NAMALWA (cell line): ENCODE measurements around the gene ASB4.
"Not testable (repeated sequence)": the region's sequence is repeated elsewhere in the genome, so short reads cannot be mapped to it uniquely, and the experiment has no call there.

Source experiments
- DNase-seq: peaks from one replicate; pipeline ENCODE4 v3.0.0-alpha.2; 2015; ENCODE audit warnings: low spot score

The ASB4 gene

DNA sequence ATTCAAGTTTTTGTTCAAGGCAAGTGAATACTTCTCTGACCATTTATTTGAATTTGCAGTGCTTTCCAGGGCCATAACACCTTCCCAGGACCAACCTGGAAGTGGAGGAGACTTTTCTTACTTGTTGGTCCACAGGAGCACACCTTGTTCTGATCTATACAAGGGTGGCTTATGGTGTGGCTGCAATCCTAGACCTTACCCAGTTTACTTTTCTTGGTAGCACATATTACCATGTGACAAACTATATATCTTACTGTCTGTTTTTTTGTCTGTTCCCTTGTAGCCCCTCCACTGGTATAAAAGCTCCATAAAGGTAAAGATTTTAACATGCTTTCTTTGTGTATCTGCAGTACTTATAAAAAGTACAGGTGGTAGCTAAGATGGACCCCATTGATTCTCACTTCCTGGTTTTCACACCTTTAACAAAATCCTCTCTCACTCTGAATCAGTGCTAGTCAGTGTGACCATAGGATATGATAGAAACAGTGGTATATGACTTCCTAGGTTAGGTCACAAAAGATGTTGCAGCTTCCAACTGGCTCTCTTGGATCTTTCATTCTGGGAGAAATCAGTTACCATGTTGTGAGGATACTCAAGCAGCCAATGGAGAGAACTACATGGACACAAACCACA lies 5.6 kb upstream of the ASB4 start:
- no peak for DNase-seq

DNA sequence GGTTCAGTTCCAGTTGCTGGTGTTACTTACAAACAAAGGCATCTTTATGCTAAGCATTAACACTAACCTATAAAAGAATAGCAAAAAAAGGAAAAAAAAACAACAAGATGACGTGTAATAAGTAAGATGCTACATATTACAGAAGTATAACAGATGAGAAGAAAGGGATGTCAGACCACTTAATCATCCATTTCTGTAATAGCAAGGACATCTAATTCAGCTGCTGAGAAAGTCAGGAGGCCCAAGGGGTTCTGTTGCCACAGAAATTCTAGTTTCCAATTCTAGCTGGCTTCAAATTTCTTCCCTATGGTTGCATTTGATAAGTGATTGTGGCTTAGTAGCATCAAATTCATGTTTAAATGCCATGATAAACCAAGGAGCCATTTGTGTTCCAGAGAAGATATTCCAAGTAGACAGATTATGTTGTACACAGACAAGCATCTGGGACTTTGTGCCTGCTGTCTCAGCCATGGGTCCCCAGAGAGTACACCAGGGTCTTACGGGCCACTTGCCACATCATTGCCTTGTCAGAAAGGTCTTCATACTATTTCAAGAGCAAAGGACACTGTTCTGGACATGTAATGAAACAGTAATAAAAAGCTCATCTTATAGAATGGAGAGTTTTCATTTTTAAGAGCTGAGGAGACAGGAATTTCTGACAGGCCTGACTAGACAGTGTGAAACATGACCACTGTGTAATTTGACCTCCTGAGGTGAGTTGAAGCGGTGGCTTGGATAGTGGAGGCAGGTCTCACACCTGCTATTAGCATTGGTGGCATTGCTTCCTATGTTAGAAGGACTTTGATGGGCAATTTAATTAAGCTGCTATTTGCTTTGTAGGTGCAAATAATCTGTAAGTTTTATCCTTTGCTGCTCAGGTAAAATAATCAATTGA lies 4.2 kb upstream of the ASB4 start:
- DNase-seq, result no peak

DNA sequence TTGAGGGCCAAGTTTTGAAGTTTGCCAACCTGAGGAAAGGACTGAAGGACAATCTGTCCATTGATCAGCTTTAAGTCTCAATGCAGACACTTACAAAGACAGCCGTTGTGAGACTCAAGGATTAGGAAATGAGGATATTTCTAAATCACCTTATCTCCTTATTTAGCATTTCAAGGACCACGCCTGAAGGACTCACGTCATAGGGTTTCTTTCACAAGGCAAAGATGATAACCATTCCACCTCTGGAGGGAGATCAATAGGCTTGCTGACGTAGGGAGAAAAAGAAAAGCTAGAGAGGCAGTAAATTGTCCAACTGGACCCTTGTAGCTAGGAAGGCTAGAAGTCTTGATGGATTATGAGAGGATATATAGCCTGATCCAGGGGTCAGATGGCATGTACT lies 3.3 kb upstream of the ASB4 start:
- DNase-seq, result no peak

DNA sequence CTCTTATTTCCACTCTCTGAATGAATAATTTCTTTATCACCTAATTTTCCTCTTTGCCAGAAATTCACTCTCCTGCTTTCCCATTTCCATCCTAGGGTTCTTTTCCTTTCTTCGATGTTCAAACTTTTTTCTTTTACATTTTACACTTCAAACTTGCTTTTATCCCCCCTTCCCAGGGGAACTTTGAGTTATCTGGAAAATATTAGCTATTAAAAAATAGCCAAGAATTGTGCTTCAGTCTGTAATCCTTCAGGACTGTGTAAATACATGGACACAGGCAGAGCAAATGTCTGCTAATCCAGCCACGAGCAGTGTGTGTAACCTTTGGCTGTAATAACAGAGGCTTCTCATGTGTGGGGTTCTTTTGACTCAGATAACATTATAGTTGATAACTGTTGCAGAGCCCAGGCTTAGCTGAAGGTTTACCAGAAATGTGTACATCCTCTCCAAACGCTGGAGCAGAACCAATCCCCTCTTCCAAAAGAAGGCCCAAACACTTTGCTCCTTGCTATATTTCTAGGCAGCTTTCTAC lies 4.6 kb downstream of the ASB4 start:
- DNase-seq, result no peak

DNA sequence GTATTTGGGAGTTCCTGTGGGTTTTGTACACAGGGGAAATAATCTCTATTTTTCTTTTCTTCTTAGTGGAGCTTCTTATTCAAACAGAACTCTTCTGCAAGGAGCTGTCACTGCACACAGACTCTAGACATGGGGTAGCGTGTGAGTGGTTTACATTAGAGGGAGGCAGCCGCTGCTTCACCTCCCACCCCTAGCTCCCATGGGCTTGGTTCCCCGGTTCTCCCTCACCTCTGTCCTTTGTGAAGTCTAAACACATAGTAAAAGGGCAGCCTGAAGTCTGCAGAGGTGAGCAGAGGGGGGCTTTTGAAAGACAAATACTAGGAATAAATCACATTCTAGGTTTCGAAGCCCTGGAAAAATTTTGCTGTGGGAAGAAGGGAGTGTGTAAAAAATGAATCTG lies 5.5 kb downstream of the ASB4 start:
- DNase-seq, result no peak

DNA sequence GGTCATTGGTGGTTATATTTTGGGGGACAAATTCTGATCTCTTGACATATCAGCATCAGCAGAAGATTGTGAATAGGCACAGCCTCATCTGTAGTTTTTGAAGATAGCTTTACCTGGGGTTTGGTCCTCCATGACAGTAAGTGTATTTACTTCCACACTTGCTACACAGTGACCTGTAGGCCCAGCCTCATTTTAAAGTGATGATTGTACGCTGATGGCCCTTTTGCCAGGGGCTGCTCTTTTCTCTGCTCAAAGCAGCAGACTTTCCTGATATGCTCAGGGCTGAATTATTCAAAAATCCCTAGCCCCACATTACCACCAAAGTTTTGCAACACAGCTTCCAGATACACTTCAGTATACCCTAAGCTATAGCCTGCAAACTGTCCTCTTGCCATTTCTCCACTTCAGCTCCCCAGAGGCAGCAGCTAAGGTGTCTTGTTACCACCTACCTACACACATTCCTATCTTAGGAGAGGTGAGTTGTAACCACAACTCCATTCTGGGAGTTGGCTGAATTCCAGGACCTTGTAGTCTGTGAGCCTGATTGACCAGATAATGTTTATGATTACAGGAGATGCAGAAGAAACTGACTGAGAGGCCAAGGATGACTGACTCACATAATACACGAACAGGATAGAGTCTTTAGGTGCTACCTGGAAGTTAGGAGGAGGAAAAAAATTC lies 6.0 kb downstream of the ASB4 start:
- no peak for DNase-seq

DNA sequence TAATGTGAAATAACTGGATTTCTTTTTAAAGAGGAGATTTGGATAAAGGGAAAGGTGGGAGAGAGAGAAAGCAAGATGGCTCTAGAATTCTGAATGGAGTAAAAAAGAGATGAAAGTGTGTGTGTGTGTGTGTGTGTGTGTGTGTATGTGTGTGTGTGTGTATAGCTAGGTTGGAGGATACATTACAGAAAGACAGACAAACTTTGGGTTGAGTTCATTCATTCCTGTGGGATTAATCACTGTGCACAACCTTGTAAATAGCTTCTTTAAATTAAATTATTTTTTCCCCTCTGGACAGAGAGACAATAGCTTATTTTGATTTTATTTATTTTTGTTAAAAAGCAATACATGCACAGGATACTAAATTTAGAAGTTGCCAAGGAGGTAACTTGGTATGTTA lies 7.5 kb downstream of the ASB4 start:
- DNase-seq, result no peak

DNA sequence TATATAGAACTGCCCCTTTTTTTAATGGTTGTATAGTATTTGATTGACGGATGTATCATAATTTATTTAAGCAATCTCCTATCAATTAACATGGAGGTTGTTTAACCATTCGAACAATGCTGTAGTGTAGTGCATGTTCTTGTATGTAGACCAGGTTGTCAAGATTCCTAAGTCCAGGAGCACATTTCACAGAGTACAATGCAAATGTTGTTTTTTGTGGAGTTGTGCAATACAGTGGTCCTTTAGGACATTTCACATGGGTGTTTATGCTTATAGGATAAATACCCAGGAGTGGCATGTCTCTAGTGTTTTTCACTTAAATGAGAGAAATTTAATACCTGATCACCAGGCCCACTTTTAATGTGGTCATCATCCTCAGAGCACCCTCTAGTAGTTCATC lies 8.1 kb downstream of the ASB4 start:
- no peak for DNase-seq

DNA sequence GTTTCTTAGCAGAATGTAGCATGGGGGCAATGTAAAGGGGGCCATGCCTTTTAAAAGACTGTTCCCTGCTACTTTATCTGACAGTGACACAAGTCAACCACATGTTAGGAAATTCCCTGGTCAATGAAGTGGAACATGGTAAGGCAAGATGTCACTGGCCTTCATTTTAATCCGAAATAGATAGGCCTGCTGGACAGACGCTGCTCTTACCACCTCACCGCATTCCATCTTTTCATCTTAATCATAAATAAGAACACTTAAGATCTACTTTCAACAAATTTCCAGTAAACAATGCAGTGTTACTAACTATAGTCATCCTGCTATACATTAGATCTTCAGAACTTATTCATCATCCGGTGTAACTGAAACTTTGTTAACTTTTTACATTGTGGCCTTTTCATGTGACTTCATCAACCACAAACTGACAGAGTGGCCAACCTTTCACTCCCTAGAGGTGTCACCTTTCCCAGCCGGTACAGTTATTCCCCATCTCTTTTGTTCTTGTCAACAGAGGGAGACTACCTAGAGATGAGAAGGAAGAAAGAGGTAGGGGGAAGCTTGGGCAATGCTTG lies 15.6 kb downstream of the ASB4 start:
- no peak for DNase-seq

DNA sequence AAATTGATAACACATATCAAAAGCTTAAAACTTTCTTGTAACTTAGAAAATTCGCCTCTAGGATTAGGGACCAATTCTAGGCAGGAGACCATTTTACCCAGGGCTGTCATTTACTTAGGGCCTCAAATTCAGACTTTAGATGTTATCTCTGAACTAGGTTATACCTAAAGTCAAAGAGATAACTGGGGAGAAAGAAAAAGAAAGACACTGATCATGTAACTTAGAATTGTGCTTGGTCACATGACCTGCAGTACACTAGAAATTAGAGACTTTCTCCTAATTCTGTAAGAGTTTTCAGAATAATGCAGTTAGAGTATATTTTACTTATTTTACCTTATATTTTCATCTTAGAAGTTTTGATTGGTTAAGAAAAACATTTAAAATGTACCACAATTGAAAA lies 16.7 kb downstream of the ASB4 start:
- DNase-seq, result no peak

DNA sequence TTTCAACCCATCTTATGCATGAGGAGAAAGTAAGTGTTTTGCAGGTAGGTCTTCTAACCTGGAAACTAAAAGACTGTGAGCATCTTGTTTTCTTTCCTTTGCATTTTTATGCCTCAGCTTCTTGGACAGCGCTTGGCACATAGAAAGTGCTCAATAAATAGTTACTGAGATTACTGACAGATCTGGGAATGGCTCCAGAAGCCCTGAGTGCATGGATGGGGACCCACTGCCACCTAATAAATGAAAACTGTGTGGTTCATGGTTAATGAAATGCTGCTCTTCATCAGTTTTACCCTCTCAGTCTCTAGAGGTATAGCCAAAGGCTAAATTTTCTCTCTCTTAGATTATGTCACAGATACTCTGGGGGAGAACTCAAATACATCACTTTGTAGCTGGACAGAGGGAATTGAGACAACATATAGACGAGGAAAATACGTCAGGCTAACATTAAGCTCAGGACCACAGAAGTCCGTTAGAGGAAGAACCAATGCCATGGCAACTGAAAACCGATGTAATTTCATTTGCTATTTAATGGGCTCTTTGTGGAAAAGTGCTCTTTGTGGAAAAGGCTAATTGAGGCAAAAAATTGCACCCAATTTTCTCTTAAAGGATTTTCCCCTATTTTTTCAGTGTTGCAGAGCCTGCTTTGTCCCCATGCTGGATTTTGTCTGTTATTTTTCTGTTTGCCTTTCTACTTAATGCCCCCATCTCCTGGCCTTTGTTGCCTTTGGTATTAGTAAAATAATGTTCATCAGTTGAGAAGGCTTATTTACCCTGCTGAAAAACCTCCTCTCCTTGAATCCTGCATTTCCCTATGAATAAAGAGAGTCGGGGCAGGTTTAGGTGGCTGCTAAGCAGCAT lies 17.8 kb downstream of the ASB4 start:
- DNase-seq, result no peak

DNA sequence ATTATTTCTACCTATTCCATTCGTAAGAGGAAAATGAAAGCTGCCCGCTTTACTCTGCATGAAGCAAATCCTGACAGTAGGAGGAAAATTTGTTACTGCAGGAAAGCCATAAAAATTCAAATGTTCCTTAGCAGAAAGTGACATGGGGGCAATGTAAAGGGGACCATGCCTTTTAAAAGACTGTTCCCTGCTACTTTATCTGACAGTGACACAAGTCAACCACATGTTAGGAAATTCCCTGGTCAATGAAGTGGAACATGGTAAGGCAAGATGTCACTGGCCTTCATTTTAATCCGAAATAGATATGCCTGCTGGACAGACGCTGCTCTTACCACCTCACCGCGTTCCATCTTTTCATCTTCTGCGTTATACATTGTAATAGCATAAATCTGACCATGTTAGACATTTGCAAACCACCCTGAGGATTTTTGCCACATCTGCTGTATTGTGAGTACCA lies 18.4 kb downstream of the ASB4 start:
- DNase-seq, result not testable (repeated sequence)

DNA sequence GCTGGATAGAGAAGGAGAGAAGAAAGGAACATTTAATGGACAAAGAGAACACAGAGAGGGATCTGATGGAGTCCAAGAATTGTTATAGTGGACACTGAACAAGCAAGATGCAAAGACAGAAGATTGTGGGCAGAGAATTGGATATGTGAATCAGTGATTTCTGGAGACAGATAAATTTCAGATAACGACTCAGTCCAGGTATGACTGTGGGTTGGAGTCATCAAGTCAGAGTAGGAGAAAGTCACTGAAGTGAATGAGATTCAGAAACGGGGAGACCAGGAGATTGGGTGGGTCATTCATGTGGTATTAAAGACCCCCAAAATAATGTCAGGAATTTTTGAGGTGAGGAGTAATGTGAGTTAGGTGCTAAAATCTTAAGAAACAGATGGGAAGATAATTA lies 23.0 kb downstream of the ASB4 start:
- no peak for DNase-seq

DNA sequence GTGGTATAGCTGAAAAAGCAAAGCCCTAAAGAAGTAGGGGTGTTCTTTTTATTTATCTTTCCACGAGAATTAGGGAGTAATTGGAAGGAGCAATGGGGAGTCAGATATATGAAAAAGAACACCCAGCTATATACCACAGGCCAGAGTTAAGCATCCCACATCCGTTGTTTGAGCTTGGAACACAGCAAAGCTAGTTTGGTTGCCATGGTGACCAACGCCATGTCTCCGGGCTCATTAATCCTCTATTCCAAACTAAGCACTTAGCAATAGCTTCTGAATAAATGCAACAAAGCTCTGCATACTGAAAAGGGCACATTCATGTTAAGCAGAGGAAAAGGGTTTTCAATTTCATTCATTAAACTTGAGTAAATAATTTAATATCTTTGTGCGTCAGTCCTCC lies 23.5 kb downstream of the ASB4 start:
- DNase-seq, result no peak

DNA sequence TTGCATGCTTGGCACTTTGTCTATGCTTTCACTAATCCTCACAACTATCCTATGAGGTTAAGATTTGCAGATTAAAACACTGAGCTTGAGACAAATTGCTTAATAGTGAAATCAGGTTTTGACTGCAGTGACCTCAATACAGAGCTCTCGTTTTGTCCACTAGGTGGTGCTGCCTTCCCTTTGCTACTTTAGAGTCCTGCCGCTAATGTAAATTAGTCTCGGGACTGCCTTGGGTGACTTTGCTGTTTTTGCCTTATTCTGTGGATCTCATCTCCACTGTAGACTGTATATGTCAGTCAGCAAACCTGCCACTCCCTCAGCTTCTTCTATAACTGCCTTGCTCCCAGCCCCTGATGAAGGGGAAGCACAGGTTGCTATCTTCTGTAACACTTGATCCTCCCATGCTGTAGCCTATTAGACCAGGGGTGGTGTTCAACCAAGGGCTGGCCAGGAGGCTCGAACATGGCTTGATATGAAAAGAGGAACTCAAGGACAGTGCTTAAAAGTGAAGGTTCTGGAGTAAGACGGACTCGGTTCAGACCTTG lies 26.0 kb downstream of the ASB4 start:
- DNase-seq, result peak; percentile 92

DNA sequence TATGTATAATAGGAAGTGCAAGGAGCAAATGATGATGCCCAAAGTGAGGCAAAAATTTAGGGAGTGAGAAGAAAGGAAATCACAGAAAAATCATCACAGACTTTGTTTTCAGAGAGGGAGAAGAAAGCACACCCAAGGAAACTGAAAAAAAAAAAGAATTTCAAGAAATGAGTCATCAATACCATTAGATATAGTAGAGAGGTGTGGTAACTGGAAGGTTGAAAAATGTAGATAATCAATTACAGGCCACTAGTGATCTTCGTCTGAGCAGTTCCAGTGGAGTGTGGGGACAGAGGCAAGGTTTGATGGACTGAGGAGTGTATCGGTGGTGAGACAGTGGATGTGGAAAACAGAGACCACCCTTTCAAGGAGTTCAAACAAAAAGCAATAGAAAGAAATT lies 31.7 kb downstream of the ASB4 start:
- no peak for DNase-seq

DNA sequence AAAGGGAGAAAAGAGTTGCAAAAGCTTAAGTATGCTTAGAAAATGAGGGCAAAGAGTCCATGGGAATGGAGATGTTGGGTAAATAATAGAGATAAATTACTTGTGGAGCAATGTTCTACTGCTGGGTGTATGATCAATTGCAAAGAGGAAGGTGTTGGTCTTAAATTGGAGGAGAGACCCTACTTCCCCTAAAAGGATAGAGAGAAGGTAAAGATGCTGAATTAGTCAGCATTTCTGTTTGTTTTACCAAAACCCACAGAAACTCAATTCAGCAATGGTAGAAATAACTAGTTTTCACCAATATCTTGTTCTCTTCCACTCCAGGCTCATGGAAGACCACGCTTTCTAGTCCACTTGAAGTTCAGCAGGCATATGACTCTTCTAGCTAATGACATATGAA lies 32.1 kb downstream of the ASB4 start:
- no peak for DNase-seq

DNA sequence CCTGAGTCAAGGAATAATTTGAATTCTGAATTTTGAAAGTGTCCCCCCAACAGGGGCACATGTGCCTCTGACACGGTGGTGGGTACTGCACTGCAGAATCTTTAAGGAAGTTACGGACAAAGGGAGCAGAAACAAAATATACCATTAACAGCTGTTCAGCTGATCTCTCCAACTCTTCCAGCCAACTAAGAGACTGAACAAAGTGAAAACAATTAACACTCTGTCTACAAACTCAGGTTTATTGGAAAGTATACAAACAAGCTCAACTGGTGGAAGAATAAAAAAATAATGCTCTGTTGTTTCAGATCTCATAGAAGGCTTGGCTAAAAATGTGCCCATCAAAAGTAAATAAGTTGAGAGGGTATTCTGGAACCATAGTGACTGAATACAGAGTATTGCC lies 34.4 kb downstream of the ASB4 start:
- no peak for DNase-seq

DNA sequence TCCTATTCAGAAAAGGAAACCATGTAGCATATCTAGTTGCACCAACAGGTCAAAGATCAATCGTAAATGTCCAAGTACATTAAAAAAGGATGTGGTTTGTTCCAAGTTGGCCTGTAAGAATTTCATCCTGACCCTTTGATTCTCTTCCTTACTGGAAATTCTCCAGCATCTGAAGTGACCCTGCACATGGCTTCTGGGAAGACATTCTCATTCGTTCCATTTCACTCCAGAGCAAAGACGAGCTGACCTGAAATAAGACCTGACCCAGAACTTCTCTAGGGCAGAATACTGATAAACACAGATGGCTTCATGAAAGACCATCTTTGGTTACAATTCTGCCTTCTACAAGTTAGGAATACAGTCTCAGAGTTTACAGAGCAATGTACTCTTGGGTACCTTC lies 39.8 kb downstream of the ASB4 start:
- DNase-seq, result no peak

DNA sequence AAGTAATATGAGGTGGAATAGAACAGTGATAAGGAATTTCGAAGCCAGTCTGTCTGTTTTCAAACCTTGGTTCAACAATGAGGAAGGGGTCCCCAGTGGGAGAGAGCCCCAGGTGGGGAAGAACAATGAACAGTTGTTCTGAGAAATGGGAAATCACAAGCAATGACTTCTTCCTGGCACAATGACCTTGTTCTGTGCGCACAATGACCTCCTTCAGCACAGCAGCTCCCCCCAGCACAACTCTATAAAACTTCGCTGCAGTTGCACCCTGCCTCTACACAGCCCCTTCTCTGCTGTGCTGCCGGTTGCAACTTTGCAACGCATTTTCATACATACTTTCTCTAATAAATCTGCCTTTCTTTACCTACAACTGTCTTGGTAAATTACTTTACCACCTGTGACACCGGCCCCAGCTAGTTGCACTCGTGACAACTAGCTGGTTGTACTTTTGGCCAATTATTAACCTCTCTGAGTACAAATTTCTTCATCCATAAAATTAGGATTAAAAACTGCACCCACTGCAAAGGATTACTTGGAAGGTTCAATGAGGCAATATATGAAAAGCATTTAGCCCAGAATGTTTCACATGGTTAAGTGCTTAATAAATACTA lies 40.5 kb downstream of the ASB4 start:
- no peak for DNase-seq
